LNCAP (cell line): Measurements from ENCODE around the gene SPTB.

Source experiments
- TF ChIP-seq, protein P1 (sequence below): fragments of 450-650 bp; IDR thresholded peaks from 2 replicates; pipeline ENCODE4 v1.5.1; 2017; ENCODE audit warnings: mild to moderate bottlenecking

Gene SPTB

DNA sequence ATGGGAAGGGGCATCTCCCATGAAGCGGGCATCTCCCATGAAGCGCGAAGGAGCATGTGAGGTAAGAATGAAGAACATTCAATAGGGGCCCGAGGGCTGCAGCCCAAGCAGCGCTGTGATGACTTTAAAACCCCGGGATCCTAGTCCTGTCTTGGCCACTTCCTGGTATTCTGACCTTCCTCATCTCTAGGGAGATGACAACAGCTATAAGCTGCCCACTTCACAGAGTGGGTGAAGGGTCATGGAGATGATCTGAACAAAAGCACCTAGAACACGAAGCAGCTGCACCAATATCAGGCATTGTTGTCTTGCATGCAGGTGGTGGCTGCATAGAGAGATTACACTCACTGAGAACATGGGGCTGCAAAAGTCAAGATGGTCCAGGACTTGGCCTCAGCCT, 64.5 kb downstream of the SPTB start:
- TF ChIP-seq, protein P1, sequence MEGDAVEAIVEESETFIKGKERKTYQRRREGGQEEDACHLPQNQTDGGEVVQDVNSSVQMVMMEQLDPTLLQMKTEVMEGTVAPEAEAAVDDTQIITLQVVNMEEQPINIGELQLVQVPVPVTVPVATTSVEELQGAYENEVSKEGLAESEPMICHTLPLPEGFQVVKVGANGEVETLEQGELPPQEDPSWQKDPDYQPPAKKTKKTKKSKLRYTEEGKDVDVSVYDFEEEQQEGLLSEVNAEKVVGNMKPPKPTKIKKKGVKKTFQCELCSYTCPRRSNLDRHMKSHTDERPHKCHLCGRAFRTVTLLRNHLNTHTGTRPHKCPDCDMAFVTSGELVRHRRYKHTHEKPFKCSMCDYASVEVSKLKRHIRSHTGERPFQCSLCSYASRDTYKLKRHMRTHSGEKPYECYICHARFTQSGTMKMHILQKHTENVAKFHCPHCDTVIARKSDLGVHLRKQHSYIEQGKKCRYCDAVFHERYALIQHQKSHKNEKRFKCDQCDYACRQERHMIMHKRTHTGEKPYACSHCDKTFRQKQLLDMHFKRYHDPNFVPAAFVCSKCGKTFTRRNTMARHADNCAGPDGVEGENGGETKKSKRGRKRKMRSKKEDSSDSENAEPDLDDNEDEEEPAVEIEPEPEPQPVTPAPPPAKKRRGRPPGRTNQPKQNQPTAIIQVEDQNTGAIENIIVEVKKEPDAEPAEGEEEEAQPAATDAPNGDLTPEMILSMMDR = no peak

DNA sequence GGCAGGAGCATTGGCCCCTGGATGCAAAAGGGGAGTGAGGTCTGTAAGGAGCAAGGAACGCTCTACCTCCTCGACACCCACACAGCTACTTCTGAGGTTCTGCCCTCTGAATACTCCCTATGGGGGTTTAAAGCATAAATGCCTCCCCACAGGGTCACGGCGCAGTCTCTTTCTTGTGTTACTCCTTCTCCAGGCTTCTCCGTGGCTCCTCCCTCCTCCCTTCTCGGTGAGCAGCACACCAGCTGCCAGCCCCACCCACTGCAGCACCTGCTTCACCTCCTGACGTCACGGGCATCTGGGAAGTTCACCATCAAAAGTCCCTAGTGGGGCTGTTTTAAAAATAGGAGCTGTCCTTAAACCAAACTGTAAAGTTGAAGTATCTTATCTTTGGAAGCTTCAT, 67.3 kb downstream of the SPTB start:
- TF ChIP-seq, protein P1 = no peak

DNA sequence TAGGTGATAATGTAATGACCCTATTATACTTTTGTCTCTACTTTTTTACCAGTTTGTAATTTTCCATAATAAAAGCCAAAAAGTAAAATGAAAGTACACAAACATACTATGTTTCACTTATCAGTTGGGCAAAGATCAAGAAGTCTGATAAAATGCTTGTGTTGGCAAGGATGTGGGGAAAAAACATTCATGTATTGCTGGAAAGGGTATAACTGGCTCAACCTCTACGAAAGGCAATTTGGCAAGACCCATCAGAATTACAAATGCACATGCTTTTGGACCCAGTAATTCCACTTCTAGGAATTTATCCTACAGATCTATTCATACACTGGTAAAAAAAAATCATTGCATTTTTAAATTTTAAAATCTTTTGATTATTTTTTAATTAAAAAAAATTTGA, 68.0 kb downstream of the SPTB start:
- TF ChIP-seq, protein P1 = no peak

GRCh38 chr14:64808449-64808848, 71.3 kb downstream of the SPTB start:
- TF ChIP-seq, protein P1 = no peak

GRCh38 chr14:64807551-64807950, 72.2 kb downstream of the SPTB start:
- TF ChIP-seq, protein P1 = no peak

GRCh38 chr14:64806862-64807495, 72.7 kb downstream of the SPTB start:
- TF ChIP-seq, protein P1 = no peak

- TF ChIP-seq, protein P1 = no peak
These were observed 73.4 kb downstream of the SPTB start for GRCh38 chr14:64806202-64806861.
